Measurements from ENCODE around the gene OR5V1.

DNA sequence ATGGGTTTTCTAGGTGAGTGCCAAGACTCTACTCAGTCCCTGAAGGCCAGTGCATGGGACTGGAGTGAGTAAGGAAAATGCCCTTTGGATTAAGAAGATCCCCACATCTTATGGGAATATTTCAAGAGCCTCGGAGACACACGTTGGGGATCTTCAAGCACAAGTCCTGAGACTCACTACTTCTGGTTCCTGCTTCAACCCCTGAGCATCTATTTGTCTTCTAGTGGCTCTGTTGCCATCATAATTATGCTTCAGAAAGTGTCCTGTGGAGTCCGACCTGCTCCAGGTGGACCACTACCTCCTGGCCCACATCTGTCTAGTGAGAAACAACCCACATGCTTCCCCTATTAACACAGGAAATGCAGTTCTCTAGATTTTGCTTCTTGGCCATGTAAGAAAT lies at the start of gene OR5V1:
- TF ChIP-seq, protein P1, sequence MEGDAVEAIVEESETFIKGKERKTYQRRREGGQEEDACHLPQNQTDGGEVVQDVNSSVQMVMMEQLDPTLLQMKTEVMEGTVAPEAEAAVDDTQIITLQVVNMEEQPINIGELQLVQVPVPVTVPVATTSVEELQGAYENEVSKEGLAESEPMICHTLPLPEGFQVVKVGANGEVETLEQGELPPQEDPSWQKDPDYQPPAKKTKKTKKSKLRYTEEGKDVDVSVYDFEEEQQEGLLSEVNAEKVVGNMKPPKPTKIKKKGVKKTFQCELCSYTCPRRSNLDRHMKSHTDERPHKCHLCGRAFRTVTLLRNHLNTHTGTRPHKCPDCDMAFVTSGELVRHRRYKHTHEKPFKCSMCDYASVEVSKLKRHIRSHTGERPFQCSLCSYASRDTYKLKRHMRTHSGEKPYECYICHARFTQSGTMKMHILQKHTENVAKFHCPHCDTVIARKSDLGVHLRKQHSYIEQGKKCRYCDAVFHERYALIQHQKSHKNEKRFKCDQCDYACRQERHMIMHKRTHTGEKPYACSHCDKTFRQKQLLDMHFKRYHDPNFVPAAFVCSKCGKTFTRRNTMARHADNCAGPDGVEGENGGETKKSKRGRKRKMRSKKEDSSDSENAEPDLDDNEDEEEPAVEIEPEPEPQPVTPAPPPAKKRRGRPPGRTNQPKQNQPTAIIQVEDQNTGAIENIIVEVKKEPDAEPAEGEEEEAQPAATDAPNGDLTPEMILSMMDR (conservative IDR thresholded peaks at IDR 0.05; ENCODE audit: low read length) = no peak
- no peak for TF ChIP-seq EZH2phosphoT487 (IDR thresholded peaks at IDR 0.05; ENCODE audit: borderline replicate concordance, low read depth, low read length)

All from OCI-LY7 (cell line).